Measurements from ENCODE around the gene MAD1L1.

The MAD1L1 gene

DNA sequence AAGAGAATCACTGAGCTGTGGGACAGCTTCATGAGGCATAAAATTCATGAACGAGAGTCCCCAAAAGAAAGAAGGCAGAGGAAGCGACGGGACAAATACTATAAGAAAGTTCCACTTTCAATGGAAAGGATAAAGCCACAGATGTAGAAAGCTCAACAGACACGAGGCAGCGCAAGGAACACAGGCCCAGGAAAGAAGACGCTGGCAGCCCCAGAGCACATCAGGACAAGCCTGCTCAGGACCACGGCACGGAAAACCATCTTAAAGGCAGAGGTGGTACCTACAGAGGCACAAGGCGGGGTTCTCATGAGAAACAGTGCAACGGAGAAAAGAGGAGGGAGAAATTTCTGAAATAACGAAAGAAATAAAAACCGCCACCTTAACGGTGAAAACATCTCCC lies 273.4 kb downstream of the MAD1L1 start:
- no peak for DNase-seq

- no peak for DNase-seq
Measured at GRCh38 chr7:1957471-1958225, 275.1 kb downstream of the MAD1L1 start.

GRCh38 chr7:1956611-1957470 lies 275.9 kb downstream of the MAD1L1 start:
- no peak for DNase-seq

DNA sequence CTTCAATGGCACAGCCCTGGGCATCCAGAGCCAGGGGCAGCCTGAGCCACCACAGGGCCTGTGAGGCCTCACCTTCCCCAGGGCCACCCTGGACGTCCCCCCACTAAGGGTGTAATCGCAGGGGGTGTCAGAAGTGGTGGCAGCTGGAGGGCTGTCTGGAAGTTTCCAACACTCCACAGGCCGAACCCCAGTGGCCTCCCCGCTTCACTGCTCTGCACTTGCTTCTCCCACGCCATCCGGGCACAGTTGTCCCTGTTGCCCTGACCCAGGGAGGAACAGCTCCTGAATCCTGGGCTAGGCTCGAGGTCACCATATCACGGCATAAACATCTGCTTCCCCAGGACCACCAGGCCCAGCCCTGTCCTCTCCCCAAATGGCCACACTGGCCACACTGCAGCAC lies 276.6 kb downstream of the MAD1L1 start:
- DNase-seq, result no peak

DNA sequence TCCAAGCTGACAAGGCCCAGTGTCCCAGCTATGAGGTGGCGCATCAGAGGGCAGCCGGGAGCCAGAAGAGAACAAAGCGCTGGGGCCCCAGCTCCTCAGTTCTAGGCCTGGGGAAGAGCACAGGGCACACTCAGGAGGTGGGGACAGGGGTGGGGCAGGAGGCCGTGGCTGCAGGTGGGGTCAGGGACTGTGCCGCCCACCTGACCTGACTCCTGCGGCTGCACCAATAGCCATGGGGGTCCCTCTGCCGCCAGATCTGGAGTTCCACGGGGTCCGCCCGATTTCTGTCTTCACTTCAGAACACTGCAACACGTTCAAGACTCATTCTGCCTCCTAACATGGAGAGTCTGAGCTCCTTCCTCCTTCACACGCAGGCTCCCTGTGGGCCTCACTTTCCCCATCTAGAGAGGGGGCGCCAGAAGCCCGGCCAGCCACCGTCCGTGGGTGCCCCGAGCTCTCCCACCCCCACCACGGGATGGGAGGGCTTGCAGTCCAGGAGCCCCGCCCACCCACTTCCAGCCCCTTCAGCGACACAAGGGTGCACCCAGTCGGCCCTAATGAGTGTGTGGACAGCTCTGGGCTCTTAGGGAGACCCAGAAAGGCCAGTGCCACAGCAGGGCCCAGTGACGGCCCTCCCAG lies 278.3 kb downstream of the MAD1L1 start:
- no peak for DNase-seq

DNA sequence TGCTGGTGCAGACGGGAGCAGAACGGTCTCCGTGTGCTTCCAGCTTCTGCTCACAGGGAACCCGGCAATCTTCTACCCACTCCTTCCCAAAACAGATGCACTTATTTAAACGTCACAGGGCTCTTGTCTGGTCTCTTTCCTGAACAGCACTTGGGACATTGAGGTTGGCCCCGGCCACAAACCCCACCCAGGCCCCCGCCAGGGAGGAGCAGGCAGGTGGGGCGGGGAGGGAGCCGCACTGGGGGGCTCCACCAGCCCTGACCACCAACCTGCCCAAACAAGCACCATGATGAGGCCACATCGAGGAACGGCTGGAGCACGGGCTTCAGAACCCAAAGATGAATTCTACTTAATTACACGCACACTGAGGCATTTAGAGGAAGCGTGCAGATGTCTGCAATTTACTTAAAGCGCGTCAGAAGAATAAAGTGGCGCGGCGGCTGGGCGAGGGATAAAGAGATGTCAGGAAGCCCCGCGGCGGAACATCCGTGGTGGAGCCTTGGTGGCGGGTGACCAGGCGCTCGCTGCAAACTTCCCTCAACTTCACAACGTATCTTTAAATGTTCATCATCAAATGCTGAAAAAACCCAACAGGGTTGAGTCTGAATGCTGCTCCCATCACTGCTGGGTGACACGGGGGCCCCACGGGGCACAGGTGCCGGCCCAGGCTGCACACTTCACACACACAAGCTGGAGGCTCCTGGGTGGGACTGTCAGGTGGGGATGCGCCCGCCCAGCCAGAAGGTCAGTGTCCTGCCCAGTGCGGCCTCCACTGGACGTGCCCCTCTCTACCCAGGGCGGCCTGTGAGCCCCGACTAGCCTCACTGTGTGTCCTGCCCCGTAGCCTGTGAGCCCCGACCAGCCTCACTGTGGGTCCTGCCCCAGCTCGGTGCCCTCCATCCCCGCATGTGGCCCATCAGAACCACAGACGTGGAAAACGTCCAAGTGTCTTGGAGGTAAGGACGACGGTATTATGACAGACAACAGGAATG lies 279.2 kb downstream of the MAD1L1 start:
- DNase-seq, result no peak

GRCh38 chr7:1952781-1953180 lies 280.0 kb downstream of the MAD1L1 start:
- DNase-seq, result no peak

- no peak for DNase-seq
Measured at GRCh38 chr7:1952169-1952760, 280.5 kb downstream of the MAD1L1 start.

DNA sequence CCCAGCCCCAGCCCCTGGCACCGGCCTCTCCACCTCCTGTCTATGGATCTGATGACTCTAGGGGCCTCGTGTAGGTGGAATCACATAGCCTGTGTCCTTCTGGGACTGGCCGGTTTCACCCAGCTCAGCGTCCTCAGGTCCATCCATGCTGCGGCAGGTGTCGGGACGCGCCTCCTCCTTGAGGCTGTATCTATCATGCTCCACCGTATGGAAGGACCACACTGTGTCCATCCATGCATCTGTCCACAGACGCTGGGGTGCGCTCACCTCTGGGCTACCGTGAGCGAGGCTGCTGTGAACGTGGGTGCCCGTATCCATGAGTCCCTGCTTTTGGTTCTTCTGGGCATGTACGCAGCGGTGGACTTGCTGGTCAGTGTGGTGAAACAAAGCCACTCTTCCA lies 281.1 kb downstream of the MAD1L1 start:
- no peak for DNase-seq

GRCh38 chr7:1951159-1951536 lies 281.6 kb downstream of the MAD1L1 start:
- DNase-seq, result peak; percentile 86

GRCh38 chr7:1950452-1951158 lies 282.1 kb downstream of the MAD1L1 start:
- no peak for DNase-seq

GRCh38 chr7:1950066-1950451 lies 282.7 kb downstream of the MAD1L1 start:
- DNase-seq, result peak; percentile 52

- no peak for DNase-seq
Measured at GRCh38 chr7:1949681-1950055, 283.1 kb downstream of the MAD1L1 start.

DNA sequence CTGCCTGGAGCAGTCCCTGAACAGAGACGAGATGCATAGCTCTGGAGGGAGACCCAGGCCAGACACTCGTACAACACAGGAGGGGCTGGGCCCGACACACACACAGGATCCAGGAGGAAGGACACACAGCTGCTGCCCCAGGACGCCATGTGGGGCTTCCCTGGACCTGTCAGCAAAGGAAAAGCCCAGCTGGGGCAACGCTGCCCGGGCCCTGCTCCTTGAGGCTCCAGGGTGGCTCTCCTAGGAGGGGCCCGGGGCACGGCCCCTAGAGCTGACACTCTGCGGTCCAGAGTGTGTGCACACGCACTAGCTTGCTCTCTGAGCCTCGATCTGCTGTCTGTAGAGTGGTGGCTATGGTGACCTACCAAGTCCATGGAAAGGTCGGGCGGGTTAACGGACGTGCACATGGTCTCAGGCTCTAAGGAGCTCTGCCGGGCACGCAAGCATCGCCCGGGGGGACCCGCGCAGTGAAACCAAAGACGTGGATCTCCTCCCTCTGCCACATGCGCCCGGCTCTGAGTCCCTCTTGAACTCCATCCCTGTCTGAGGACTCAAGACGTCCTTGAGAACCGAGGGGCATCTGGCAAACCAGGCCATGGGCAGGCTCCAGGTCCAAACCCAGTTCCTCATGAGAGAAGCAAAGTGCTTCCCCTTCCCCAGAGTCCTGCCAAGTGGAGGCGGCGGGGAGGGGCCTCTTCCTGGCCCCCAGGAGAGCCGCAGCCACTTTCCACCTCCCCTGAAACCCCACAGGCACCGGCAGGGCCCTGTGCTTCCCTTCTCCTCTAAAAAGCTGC lies 283.7 kb downstream of the MAD1L1 start:
- no peak for DNase-seq

- DNase-seq, result no peak
Measured at GRCh38 chr7:1948301-1948796, 284.4 kb downstream of the MAD1L1 start.

GRCh38 chr7:1947586-1948217 lies 285.0 kb downstream of the MAD1L1 start:
- DNase-seq, result no peak

DNA sequence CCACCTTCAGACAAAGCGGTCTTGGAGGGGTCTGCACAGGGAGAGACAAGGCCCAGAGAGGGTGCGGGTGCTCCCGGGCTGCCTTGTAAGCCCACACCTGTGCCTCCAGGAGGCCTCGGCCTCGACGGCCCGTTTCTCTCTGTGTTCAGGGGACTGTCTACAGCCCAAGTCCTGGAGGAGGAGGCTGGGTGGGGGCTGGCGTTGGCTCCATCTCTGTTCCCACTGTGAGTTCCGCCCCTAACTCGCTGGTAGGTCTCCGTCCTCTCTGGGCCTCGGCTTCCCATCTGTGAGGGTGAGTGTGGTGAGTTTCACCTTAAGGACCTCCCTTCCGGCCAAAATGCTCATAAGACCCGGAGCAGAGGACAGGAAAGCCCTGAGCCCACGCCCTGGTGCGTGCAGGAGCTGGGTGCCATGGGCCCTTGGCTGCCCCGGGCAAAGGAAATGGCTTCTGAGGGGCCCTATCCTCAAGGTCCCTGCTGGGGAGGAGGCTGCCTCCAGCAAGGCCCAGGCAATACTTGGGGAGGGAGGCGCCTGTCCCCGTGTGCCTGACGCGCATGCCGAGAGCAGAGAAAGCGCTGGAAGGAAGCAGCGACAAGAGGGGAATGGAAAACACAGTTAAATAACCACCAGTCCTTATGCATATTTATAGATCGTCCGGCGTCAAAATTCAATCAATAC lies 285.8 kb downstream of the MAD1L1 start:
- no peak for DNase-seq

- DNase-seq, result no peak
Measured at GRCh38 chr7:1946025-1946772, 286.5 kb downstream of the MAD1L1 start.

DNA sequence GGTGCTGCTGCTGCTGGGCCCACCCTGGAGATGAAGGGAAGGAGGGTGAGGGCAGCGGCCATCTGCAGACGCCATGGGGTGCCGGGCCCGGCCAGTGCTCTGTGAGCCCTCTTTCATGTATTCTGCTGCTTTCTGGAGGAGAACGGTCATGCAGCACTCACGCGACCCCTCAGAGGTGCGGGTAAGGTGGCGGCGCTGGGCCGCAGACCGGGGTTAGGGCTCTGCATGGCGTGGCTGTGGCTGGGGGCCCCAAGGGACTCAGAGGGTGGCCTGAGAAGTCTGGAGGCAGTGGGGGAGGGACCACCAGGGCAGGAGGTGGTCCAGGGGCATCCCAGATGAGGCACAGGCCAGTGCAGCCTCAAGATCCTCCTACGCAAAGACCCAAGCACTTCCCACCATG lies 287.2 kb downstream of the MAD1L1 start:
- no peak for DNase-seq

Data from NCI-H510A treated with DMSO at 0.1 percent for 48 hours (cell line).